ENCODE data around the gene TNFRSF11A. TPM values are rescaled to one million over a fixed set of nuclear protein-coding genes. Genes with fewer than 3 reads are reported as not detected.

TNFRSF11A gene
- total and polyA plus RNA-seq, 2 experiments from 2014 or later = 4.1 to 5.6 TPM

- no peaks in the 10 kb centered on the region for H4K20me1 ChIP-seq (ENCODE audit: insufficient read depth, poor library complexity, severe bottlenecking)
- TF ChIP-seq EZH2 (IDR thresholded peaks at IDR 0.05; ENCODE audit: borderline replicate concordance) (no peak), EZH2phosphoT487 (IDR thresholded peaks at IDR 0.05; ENCODE audit: low read depth, severe bottlenecking, unreplicated experiment) (no peak), CTCF (IDR thresholded peaks at IDR 0.05; ENCODE audit: poor library complexity) (no peak)
These were observed 75.8 kb downstream of the TNFRSF11A start for GRCh38 chr18:62400916-62401315.

GRCh38 chr18:62402342-62402948 lies 77.3 kb downstream of the TNFRSF11A start:
- H3K27me3 ChIP-seq = no peaks in the 10 kb centered on the region
- no peak for DNase-seq (ENCODE audit: low spot score)
- H3K9me3 ChIP-seq (ENCODE audit: low read depth) = no peaks in the 10 kb centered on the region
- H3K4me3 ChIP-seq = no peak overlapping the region
- WGBS (ENCODE audit: low lambda C conversion rate, missing lambda C conversion rate) = 95% methylated on average over 6 of the region's 6 CpGs
- no peaks in the 10 kb centered on the region for H3K36me3 ChIP-seq (replicated peaks; ENCODE audit: insufficient read depth, low read depth)
- no peak overlapping the region for H2AFZ ChIP-seq
- H4K20me1 ChIP-seq (ENCODE audit: insufficient read depth, poor library complexity, severe bottlenecking) = no peaks in the 10 kb centered on the region
- no peak for TF ChIP-seq CTCF (IDR thresholded peaks at IDR 0.05; ENCODE audit: poor library complexity)
- TF ChIP-seq EZH2phosphoT487 (IDR thresholded peaks at IDR 0.05; ENCODE audit: low read depth, severe bottlenecking, unreplicated experiment) = no peak
- TF ChIP-seq EZH2 (IDR thresholded peaks at IDR 0.05; ENCODE audit: borderline replicate concordance) = no peak
- no peaks in the 10 kb centered on the region for H3K4me1 ChIP-seq (ENCODE audit: insufficient read depth)
- no peaks in the 10 kb centered on the region for H3K9me2 ChIP-seq (replicated peaks; ENCODE audit: insufficient read depth)
- H3K4me2 ChIP-seq = no peak overlapping the region
- no peak overlapping the region for H3K27ac ChIP-seq
- H3K79me2 ChIP-seq = no peaks in the 10 kb centered on the region

More at GRCh38 chr18:62400916-62401315, 75.8 kb downstream of the TNFRSF11A start:
- no peak for DNase-seq (ENCODE audit: low spot score)
- Histone ChIP-seq H3K36me3 (replicated peaks; ENCODE audit: insufficient read depth, low read depth) (no peaks in the 10 kb centered on the region), H3K4me2 (no peak overlapping the region), H3K4me1 (ENCODE audit: insufficient read depth) (no peaks in the 10 kb centered on the region), H3K27me3 (no peaks in the 10 kb centered on the region), H2AFZ (no peak overlapping the region), H3K79me2 (no peaks in the 10 kb centered on the region), H3K9me3 (ENCODE audit: low read depth) (no peaks in the 10 kb centered on the region), H3K27ac (no peak overlapping the region), H3K4me3 (no peak overlapping the region), H3K9me2 (replicated peaks; ENCODE audit: insufficient read depth) (no peaks in the 10 kb centered on the region)
- WGBS (ENCODE audit: low lambda C conversion rate, missing lambda C conversion rate) = 66% methylated on average over 3 of the region's 3 CpGs

- 97% methylated on average over 3 of the region's 3 CpGs for WGBS (ENCODE audit: low lambda C conversion rate, missing lambda C conversion rate)
- Histone ChIP-seq H3K36me3 (replicated peaks; ENCODE audit: insufficient read depth, low read depth) (no peaks in the 10 kb centered on the region), H2AFZ (no peak overlapping the region), H3K9me3 (ENCODE audit: low read depth) (no peaks in the 10 kb centered on the region), H3K4me3 (no peak overlapping the region), H3K4me1 (ENCODE audit: insufficient read depth) (no peaks in the 10 kb centered on the region), H3K27ac (no peak overlapping the region), H4K20me1 (ENCODE audit: insufficient read depth, poor library complexity, severe bottlenecking) (no peaks in the 10 kb centered on the region), H3K79me2 (no peaks in the 10 kb centered on the region), H3K27me3 (no peaks in the 10 kb centered on the region), H3K4me2 (no peak overlapping the region), H3K9me2 (replicated peaks; ENCODE audit: insufficient read depth) (no peaks in the 10 kb centered on the region)
- no peak for DNase-seq (ENCODE audit: low spot score)
- no peak for TF ChIP-seq CTCF (IDR thresholded peaks at IDR 0.05; ENCODE audit: poor library complexity)
- TF ChIP-seq EZH2 (IDR thresholded peaks at IDR 0.05; ENCODE audit: borderline replicate concordance) = no peak
- TF ChIP-seq EZH2phosphoT487 (IDR thresholded peaks at IDR 0.05; ENCODE audit: low read depth, severe bottlenecking, unreplicated experiment) = no peak
These were observed 78.0 kb downstream of the TNFRSF11A start for GRCh38 chr18:62403120-62403519.

All from hepatocyte (in vitro differentiated cells).